Gastroesophageal sphincter (tissue), 4 donors: ENCODE measurements around the gene IRX1. TPM values are rescaled to one million over a fixed set of nuclear protein-coding genes. Genes with fewer than 3 reads are reported as not detected.

Experiments
- ATAC-seq: fragments of 150-250 bp; one replicate; pipeline ENCODE4 v1.9.1; 2016; ENCODE audit warnings: mild to moderate bottlenecking, moderate library complexity
- H3K27ac ChIP-seq, 4 donors: fragments of 200-600 bp; sonication (generic) in 3 of 4; 1 replicate in 3 of 4; 2 replicates in 1 of 4; pipeline ENCODE4 v1.5.1; 2016 to 2019
- H3K27me3 ChIP-seq: fragments of 200-600 bp; sonication (generic); one replicate; pipeline ENCODE4 v1.5.1; 2019
- H3K36me3 ChIP-seq, 2 donors: fragments of 200-600 bp; sonication (generic); one replicate each; pipeline ENCODE4 v1.5.1; 2019; ENCODE audit warnings: control low read depth in 1 of 2
- H3K4me1 ChIP-seq, 3 donors: fragments of 200-600 bp; sonication (generic); 1 replicate in 2 of 3; 2 replicates in 1 of 3; pipeline ENCODE4 v1.5.1; 2016 to 2019; ENCODE audit warnings: control low read depth in 2 of 3
- H3K4me3 ChIP-seq, 2 donors: fragments of 200-600 bp; sonication (generic); one replicate each; pipeline ENCODE4 v1.5.1; 2019; ENCODE audit warnings: mild to moderate bottlenecking in 1 of 2, moderate library complexity in 1 of 2
- H3K9me3 ChIP-seq, 3 donors: fragments of 200-600 bp; sonication (generic); one replicate each; pipeline ENCODE4 v1.5.1; 2017 to 2019; ENCODE audit warnings: control low read depth in 2 of 3
- EP300 ChIP-seq: sonication (generic); formaldehyde crosslinking; IDR thresholded peaks from one replicate; pipeline ENCODE4 v1.6.1; 2017; ENCODE audit warnings: antibody characterized with exemption, mild to moderate bottlenecking
- POLR2A ChIP-seq, 2 donors: fragments of 450-650 bp; IDR thresholded peaks; one replicate each; pipeline ENCODE4 v1.6.1; 2017; ENCODE audit warnings: antibody characterized with exemption in 2 of 2, mild to moderate bottlenecking in 2 of 2, moderate library complexity in 1 of 2
- POLR2AphosphoS5 ChIP-seq: sonication (generic); formaldehyde crosslinking; IDR thresholded peaks from one replicate; pipeline ENCODE4 v1.6.1; 2017; ENCODE audit warnings: antibody characterized with exemption
- WGBS, 2 donors: methylation state at CpG; one replicate each; pipeline ENCODE4 v1.1.5; 2018; ENCODE audit warnings: low coverage in 1 of 2; 5-methylcytosine and 5-hydroxymethylcytosine counted together
- total RNA-seq, 4 donors: library from RNA; depleted of rRNA; stranded (reverse); fragments of >200 nt; gene quantifications; one replicate each; pipeline ENCODE4 v1.1.0, GENCODE V29; 2016
- TF ChIP-seq, protein P1 (sequence below), 4 experiments: fragments of 200-600 bp in 2 of 4; fragments of 450-650 bp in 2 of 4; sonication (generic) in 1 of 4; IDR thresholded peaks; one replicate each; pipeline ENCODE4 v1.5.1; 2017 to 2019; ENCODE audit warnings: antibody characterized with exemption in 4 of 4, mild to moderate bottlenecking in 2 of 4, moderate library complexity in 2 of 4

IRX1 gene
- total RNA-seq, 4 donors from 2014 or later = 0.39 to 2.0 TPM; not detected in 2

DNA sequence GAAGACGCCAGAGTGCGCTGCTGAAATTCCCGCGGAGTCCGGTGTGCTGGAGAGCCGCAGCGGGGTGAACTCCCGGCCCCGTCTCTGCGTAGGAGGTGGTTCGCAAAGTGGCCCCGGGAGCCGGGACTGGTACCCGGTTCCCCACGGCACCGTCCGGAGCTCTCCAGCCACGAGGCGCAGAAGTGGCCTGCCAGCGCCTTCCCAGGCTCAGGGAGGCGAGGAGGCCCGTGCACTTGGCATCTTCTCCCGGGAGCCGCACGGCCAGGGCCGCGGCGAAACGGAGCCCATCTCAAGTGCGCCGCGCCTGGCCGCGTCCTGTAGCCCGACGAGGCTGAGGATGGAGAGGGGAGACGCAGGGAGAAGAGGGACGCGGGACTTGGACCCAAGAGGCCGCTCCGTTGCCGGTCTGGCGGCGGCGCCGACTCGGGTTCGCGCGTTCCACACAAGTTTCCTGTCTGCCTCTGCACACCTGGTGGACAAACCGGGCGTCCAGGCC lies 1.1 kb upstream of the IRX1 start:
- Histone ChIP-seq H3K4me1 (peaks cover 0 to 49% (median 20%) of the 10 kb centered on the region in 3 donors), H3K9me3 (no peaks in the 10 kb centered on the region), H3K27ac (no peak overlapping the region), H3K27me3 (peaks cover 100% of the 10 kb centered on the region), H3K36me3 (no peaks in the 10 kb centered on the region), H3K4me3 (peak overlapping the region in 1 of 2 donors; percentile 32)
- TF ChIP-seq POLR2AphosphoS5 = no peak
- no peak for TF ChIP-seq POLR2A (IDR thresholded peaks at IDR 0.05)
- TF ChIP-seq, protein P1, sequence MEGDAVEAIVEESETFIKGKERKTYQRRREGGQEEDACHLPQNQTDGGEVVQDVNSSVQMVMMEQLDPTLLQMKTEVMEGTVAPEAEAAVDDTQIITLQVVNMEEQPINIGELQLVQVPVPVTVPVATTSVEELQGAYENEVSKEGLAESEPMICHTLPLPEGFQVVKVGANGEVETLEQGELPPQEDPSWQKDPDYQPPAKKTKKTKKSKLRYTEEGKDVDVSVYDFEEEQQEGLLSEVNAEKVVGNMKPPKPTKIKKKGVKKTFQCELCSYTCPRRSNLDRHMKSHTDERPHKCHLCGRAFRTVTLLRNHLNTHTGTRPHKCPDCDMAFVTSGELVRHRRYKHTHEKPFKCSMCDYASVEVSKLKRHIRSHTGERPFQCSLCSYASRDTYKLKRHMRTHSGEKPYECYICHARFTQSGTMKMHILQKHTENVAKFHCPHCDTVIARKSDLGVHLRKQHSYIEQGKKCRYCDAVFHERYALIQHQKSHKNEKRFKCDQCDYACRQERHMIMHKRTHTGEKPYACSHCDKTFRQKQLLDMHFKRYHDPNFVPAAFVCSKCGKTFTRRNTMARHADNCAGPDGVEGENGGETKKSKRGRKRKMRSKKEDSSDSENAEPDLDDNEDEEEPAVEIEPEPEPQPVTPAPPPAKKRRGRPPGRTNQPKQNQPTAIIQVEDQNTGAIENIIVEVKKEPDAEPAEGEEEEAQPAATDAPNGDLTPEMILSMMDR (IDR thresholded peaks at IDR 0.05) = no peak
- no peak for TF ChIP-seq EP300
- no peak for ATAC-seq
- WGBS, 2 donors = no CpG with 5 or more reads among the region's 52 CpGs

- H3K27ac ChIP-seq = no peak overlapping the region
- no CpG with 5 or more reads among the region's 63 CpGs for WGBS, 2 donors
Observed at GRCh38 chr5:3596261-3596825, 711 bp downstream of the IRX1 start.

GRCh38 chr5:3596857-3597166 lies 1.2 kb downstream of the IRX1 start:
- peaks cover 0 to 56% (median 21%) of the 10 kb centered on the region in 3 donors for H3K4me1 ChIP-seq
- no peaks in the 10 kb centered on the region for H3K36me3 ChIP-seq
- H3K9me3 ChIP-seq = no peaks in the 10 kb centered on the region
- WGBS, 2 donors = 6 to 18% methylated on average over 3 to 5 of the region's 7 CpGs
- no peak overlapping the region for H3K27ac ChIP-seq
- TF ChIP-seq EP300 (no peak), POLR2AphosphoS5 (no peak), POLR2A (IDR thresholded peaks at IDR 0.05) (no peak)
- TF ChIP-seq, protein P1 (IDR thresholded peaks at IDR 0.05) = no peak
- no peak overlapping the region for H3K4me3 ChIP-seq
- ATAC-seq = no peak
- peaks cover 100% of the 10 kb centered on the region for H3K27me3 ChIP-seq

More at GRCh38 chr5:3596261-3596825, 711 bp downstream of the IRX1 start:
- no peaks in the 10 kb centered on the region for H3K36me3 ChIP-seq
- H3K4me1 ChIP-seq = peaks cover 0 to 54% (median 23%) of the 10 kb centered on the region in 3 donors
- peaks cover 100% of the 10 kb centered on the region for H3K27me3 ChIP-seq
- H3K9me3 ChIP-seq = no peaks in the 10 kb centered on the region
- peak overlapping the region in 1 of 2 donors; percentile 8 for H3K4me3 ChIP-seq
- TF ChIP-seq POLR2A (IDR thresholded peaks at IDR 0.05) = no peak
- TF ChIP-seq EP300 = no peak
- no peak for TF ChIP-seq POLR2AphosphoS5
- TF ChIP-seq, protein P1 (IDR thresholded peaks at IDR 0.05) = no peak
- ATAC-seq = no peak

GRCh38 chr5:3597167-3598007 lies 1.8 kb downstream of the IRX1 start:
- Histone ChIP-seq H3K9me3 (no peaks in the 10 kb centered on the region), H3K27ac (no peak overlapping the region), H3K36me3 (no peaks in the 10 kb centered on the region), H3K4me3 (no peak overlapping the region), H3K4me1 (peaks cover 0 to 61% (median 26%) of the 10 kb centered on the region in 3 donors), H3K27me3 (peaks cover 100% of the 10 kb centered on the region)
- 23 to 28% methylated on average over 16 to 18 of the region's 42 CpGs for WGBS, 2 donors
- ATAC-seq = no peak
- TF ChIP-seq, protein P1 (IDR thresholded peaks at IDR 0.05) = no peak
- no peak for TF ChIP-seq POLR2A (IDR thresholded peaks at IDR 0.05)
- no peak for TF ChIP-seq EP300
- TF ChIP-seq POLR2AphosphoS5 = no peak
